CD4-positive, alpha-beta T cell treated with Interleukin-17A for 1 hour (primary cell): ENCODE measurements around the gene TTC31.

Experiments used
- DNase-seq: peaks from one replicate; pipeline ENCODE4 v3.0.0-alpha.2; 2020

Gene TTC31

DNA sequence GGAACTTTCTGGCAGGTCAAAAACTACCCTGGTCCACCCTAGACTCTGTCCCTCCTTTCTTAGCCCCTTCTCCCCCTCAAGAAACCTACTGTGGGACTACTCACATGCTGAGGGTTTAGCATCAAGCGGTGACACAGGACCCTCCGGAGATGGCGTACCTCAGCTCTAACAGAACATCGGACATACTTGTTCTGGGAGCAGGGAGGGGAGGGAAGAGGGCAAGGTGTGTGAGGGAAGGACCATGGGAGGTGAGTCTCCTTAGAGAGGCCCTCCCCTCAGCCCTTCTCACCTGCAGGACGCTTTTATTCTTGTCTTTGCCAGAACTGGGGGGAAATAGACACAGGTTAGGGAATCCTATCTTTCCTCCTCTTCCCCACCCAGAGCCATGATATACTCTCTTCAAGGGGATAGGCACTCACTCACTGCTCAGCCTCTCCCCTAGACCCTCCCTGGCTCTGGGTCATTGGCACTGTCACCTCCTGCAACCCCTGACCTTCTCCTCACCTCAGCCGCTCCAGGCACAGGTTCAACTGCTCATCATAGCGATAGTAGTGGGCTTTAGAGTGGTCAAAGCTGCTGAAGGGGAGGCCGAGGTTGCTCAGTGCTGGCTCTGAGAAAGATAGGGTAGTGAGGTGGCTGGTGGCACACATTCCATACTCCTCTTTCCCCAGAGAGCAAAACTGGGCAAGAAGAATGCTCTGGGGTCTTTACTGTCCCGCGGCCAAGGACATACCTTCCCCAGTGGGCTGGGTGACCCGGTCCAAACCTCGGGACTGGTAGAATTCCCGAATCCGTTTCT lies 22.8 kb downstream of the TTC31 start:
- DNase-seq, result no peak

GRCh38 chr2:74507145-74507925 lies 24.5 kb downstream of the TTC31 start, which contains the start of gene PCGF1:
PCGF1 (minus strand) TSS chr2:74507695; CDS start chr2:74507668, 27 bp downstream.
- DNase-seq, result peak; percentile 98

DNA sequence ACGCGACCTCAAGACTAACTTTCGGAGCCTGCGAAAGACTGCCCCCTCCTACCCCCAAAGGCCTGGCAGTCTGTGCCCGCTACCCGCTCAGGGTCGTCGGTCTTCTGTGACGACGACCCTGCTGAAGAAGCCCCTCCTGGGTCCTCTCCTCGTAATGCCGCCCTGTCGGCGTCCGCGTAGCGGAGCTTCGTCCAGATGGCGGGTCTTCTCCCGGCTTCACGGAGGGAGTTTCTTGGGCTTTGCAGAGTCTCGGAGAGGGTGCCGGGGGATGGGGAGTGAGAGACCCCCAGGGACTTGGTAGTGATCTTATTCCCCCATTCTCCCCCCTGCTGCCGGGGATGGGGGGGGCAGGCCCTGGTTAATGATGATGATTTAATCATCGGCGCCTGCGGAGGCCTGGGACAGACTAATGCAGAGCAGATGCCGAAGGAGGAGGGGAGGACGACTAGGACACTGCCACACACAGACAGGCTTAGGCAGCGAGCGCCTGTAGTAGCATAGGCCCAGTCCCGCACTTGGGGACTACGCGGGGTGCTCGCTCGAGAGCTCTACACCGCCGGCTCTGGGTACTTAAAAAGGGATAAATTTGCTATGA lies 25.1 kb downstream of the TTC31 start:
- no peak for DNase-seq

DNA sequence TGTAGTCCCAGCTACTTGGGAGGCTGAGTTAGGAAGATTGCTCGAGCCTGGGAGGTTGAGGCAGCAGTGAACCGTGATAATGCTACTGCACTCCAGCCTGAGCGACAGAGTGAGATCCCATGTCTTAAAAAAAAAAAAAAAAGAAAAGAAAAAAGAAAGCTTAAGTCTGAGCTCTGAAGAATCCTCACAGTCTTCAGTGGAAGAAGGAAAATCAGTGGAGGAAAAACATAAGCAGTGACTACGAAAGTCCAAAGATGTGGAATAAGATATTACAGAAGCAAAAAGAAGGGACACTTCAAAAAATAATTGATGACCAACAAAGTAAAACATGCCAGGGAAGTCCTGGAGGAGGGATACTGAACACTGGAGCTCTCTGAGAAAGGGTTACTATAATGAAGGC lies 27.4 kb downstream of the TTC31 start:
- DNase-seq, result no peak

GRCh38 chr2:74511104-74511989 lies 28.5 kb downstream of the TTC31 start:
- DNase-seq, result no peak

- DNase-seq, result no peak
Observed at GRCh38 chr2:74512744-74513604, 30.1 kb downstream of the TTC31 start.

- peak; percentile 40 for DNase-seq
Observed at GRCh38 chr2:74513605-74514367, 30.9 kb downstream of the TTC31 start.

DNA sequence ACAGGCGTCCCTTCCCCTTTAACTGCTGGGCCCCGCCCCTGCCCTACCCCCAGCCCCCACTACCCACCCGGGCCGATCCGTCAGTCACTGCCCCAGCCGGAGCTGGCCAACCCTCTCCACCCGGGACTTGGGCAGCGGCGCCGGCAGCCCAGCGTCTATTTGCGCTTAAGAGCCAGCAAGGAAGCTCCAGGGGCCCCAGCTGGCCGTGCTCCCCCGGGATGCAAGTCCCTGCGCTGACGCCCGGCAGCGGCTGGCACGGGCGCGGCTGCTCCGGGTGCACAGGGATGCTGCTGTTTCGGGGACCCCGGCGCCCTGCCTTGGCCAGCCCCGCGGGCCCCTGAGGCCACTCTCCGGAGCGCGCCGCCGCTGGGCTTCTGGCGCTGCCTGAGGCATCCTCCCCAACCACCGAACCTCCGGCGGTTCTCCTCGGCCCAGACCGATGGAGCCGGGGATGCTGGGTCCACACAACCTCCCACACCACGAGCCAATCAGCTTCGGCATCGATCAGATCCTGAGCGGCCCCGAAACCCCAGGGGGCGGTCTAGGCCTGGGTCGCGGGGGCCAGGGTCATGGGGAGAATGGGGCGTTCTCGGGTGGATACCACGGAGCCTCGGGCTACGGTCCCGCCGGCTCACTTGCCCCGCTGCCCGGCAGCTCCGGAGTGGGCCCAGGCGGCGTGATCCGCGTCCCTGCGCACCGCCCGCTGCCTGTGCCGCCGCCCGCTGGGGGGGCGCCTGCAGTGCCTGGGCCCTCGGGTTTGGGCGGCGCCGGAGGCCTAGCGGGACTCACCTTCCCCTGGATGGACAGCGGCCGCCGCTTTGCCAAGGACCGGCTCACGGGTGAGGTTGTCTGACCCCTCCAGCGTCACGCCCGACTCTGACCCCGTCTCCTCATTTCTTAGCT lies 31.7 kb downstream of the TTC31 start, which contains the start of gene TLX2:
TSS of gene TLX2 (plus strand) at position 83 of the 903 bp plus-strand sequence. CDS start at position 440, 357 bp downstream.
- DNase-seq, result no peak

DNA sequence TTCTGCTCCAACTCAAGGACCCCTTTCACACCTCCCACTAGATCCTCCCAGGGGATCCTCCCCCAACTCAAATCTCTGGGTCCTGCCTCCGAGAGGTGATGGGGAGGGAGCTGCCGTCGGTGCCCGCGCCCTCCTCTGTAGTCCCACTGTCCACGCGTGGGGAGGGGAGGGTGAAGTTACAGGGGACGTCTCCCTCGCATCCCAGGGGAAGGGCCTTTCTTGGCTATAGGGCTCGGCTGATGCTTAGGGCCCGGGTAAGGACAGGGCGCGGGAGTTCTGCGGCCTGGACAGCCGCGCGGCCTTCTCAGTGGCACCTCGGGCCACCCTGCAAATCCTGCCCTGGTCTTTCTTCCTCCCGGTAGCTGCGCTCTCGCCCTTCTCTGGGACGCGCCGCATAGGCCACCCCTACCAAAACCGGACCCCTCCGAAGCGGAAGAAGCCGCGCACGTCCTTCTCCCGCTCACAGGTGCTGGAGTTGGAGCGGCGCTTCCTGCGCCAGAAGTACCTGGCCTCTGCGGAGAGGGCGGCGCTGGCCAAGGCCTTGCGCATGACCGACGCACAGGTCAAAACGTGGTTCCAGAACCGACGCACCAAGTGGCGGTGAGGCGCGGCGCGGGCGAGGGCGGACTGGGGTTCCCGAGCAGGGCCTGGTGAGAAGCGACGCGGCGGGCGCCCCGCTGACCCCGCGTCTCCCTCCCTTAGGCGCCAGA lies 32.5 kb downstream of the TTC31 start:
- no peak for DNase-seq

DNA sequence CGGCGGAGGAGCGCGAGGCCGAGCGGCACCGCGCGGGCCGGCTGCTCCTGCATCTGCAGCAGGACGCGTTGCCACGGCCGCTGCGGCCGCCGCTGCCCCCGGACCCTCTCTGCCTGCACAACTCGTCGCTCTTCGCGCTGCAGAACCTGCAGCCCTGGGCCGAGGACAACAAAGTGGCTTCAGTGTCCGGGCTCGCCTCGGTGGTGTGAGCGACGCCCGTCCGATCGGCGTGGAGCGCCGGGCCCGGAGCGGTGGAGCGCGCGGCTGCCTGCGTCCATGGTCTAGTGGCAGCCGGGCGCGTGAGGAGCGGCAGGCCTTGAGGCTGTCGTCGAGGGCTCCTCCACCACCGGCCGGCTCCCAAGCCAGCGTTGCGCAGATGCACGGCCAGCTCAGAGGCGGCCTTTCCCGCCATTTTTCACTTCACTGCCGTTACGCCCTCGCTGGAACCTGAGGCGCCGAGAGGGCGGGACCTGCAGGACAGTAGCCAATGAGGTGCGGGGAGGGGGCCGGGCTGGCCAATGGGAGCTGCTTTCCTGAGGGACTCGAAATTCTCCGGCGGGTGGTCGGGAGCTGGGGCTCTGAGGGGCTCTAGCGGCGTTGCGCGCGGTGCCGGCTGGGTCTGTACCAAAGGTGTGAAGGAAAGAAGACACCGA lies 33.2 kb downstream of the TTC31 start:
- DNase-seq, result peak; percentile 83

DNA sequence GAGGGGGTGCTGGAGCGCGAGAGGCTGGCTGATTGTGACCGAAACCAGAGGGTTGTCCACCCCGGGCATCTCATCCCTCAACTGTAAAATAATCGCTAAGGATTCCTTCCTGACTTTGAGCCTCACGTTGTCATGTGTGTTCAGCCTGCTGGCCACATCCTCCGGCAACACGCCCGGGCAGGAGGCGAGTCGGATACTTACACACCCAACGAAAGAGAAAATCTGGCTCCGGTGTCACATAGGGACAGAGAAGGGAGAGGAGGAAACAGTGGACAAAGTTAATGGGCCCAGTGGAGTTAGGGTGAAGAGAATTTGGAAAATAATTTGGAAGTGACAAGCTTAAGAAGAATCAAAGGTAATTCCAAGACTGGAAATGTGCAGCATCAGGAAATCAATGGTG lies 33.8 kb downstream of the TTC31 start:
- DNase-seq, result no peak

DNA sequence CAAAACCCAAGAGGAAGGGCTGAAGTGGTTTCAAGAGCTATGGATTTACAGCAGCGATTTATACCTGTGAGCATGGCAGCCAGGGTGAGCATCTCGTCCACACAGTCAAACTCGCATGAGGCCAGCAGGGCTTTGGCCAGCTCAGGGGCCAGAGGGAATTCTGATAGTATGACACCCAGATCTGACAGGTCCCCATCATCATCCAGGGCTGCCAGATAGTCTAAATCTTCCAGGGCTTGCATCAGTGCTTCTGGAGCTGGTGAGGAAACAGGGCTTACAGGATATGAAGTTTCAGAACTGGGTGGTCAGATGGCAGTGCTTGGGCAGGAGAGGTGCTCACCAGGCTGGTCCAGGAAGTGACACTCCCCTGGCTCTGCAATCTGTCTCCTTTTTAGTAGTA lies 39.6 kb downstream of the TTC31 start:
- DNase-seq, result no peak

- DNase-seq, result no peak
Observed at GRCh38 chr2:74524005-74524404, 41.1 kb downstream of the TTC31 start.

DNA sequence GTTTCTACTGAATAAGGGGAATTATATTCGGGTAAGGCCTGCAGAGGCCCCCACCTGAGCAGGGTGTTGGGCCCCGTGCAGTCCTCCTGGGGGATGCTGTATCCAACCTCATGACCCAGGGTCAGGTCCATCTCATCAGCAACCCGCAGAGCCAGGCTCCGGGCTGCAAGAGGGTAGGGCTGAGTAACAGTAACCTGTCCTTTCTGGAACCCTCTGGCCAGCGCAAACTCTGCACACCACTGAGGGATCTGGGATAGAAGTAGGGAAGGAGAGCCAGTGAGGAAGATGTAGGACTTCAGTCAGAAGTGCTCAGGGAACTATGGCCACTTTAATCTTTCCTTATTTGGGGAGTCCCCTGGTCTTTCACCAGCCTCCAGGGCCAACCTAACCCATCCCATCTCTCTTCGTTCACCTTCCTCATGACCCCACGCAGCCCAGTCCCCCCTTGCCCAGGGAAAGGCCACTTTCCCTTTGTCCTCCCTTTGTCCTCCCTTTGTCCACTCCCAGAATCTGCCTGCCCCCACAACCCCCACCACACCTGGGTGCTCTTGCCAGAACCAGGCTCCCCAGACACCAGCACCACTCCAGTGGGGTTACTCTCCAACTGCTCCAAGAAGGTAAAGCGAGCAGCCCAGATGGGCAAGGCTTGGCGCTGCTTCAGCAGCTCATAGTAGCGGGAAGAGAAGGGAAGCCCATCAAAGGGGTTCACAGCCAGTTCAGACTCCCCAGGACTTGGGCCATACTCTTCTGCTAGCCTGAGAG lies 42.3 kb downstream of the TTC31 start:
- DNase-seq, result no peak

DNA sequence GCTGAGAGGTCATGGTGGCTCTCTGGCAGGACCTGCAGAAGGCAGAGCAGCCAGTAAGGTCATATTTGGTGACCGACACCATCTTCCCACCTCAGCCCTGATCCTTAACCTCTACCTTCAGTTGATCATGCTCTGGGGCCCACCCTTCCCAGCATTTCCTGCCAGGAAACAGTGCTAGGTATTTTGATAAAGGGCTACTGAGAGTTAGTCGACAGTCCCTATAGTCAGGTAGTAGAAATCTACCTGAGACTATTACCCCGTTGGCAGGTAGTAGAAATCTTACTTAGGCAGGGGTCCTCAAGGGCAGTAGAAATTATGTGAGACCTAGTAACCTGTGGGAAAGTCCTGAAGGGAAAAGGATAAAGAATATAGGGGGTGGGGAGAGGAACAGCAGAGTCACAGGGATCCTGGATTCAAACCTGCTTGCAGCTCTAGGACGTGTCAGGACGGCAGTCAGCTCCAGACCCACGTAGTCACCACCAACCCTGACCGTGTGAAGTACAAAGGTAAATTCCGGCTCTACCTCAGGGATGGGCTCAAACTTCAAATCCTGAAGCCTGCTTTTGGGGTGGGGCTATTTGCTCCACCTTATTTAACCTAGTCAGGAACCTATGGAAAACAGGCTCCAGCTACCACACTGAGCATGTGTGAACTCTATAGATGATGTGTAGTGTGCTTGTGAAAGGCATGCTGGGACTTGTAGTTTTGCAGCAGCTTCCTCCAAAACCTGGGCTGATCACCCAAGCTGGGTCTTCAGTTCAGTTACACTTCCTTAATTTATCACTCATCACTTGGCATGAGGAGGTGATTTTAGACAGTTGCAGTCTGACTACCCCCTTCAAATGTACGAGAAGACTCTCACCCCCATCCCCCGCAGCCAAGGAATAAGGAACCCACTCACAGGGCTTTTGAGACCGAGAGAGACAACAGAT lies 43.1 kb downstream of the TTC31 start, which contains the start of gene DQX1:
TSS of gene DQX1 (minus strand) at position 515 of the 932 bp plus-strand sequence. CDS start at position 13, 502 bp downstream.
- DNase-seq, result peak; percentile 55

DNA sequence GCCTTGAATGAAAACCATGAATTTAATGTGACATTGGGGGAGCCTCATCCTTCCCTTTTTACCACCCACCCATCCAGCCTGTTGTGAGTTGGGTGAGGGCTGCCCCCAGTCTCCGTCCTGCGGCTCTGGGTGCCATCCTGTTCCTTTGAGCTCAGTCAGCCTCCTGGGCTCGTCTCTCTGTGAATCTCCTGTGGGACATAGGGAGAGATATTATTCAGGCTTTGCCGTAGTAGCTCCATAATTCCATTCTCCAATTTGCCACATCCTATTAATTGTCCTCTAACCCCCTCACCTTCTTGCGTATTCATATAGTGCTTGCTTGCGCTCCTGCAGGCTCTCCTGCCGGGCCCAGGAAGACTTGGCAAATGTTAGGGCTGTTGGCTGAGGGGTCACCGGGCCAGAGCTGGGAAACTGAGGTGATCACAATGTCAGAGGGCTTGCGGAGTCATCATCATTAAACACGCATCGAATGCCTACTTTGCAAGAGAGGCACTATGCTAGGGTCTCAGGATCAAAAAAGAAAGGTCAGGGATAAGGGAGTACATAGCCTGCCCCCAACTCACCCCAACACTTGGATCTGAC lies 43.9 kb downstream of the TTC31 start:
- DNase-seq, result no peak
